NCI-H526 (cell line): ENCODE data around the gene CPEB4.
A peak's percentile ranks its signal among the peaks of the same experiment; 100 is the strongest.

Experiments used
- DNase-seq, 2 experiments: peaks; one replicate each; lab custom pipeline; 2025; lab: John Stamatoyannopoulos, UW

The CPEB4 gene

GRCh38 chr5:173973616-173973969, 85.4 kb downstream of the CPEB4 start:
- peak; percentile 15 to 54 for DNase-seq

- DNase-seq = no peak
Observed at GRCh38 chr5:173974688-173975239, 86.6 kb downstream of the CPEB4 start.

DNA sequence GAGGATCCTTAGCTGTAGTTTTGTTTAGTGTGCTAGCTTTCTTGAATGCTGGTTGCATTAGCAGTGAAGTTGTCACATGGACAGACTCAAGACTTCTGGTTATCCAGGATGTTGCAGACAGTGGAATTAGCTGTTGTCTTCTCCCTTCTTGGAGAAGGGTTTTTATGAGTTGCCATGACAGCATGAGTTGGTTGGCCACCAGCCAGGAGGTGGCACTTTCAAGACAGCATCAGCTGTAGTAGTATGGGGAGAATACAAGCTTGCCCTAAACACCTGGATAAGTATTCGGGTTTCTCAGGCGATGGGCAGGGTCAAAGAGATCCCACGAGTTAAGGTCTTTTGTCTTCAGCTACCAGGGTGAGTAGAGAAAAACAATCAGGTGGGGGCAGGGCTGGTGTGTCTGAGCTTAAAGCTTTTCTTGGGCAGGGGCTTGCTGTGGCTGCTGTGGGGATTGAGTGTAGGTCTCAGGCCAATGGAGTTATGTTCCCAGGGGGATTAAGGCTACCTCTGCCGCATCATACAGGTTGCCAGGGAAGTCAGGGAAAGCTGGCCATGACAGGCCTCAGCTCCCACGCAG, 93.1 kb downstream of the CPEB4 start:
- DNase-seq = no peak

DNA sequence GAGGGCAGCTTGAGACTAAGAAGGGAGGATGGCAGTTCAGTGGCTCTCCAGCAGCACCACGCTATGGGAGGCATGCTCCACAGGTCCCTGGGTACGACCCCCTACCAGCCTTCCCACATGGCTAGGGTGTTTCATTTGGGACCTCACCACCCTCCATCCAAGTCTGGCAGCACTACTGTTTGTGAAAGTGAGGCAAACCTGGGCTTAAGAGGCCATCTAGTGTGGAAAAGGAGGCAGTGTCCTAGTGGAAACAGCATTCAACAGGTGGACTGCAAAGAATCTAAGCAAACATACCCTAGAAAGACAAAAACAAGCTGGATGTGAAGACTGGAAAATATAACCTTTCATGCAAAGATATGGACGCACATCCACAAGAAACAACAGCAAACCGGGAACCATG, 96.1 kb downstream of the CPEB4 start:
- peak in 1 of 2 experiments; percentile 49 for DNase-seq

DNA sequence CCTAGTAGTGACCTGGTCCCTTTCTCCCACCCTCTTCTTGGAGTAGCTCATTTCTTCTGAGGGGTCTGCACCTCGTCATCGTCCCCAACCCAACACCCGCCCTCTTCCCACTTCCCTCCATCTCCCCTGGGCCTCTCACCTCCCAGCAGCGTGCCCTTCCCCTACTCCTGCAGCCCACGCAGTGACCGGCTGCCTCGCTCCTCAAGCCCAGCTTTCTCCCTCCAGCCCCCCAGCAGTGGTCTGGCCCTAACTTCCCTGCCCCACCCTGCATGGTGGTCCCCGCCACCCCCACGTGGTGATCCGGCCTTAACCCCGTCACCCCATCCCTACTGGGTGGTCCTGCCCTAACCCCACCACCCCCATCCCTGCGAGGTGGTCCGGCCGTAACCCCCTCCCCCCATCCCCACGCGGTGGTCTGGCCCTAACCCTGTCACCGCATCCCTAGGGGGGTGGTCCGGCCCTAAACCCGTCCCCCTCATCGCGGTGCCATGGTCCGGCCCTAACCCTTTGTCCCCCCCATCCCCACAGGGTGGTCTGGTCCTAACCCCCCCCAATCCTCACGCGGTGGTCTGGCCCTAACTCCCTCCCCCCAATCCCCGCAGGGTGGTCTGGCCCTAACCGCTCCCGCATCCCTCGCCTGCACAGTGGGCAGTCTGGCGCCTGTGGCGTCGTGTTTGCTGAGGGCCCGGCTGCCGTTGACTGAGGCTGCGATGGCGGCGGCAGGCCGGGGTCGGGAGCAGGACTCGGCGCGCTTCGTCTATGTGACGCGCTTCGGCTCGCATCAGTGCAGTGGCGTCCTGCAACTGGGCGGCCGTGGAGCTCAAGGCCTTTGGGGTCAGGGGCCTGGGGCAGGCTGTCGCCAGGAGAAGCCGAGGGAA, 100.6 kb downstream of the CPEB4 start, which contains the start of gene C5orf47:
Gene C5orf47, plus strand, starts transcription at position 617 of the 878 bp plus-strand sequence. Its CDS starts 94 bp downstream, at position 711.
- no peak for DNase-seq

DNA sequence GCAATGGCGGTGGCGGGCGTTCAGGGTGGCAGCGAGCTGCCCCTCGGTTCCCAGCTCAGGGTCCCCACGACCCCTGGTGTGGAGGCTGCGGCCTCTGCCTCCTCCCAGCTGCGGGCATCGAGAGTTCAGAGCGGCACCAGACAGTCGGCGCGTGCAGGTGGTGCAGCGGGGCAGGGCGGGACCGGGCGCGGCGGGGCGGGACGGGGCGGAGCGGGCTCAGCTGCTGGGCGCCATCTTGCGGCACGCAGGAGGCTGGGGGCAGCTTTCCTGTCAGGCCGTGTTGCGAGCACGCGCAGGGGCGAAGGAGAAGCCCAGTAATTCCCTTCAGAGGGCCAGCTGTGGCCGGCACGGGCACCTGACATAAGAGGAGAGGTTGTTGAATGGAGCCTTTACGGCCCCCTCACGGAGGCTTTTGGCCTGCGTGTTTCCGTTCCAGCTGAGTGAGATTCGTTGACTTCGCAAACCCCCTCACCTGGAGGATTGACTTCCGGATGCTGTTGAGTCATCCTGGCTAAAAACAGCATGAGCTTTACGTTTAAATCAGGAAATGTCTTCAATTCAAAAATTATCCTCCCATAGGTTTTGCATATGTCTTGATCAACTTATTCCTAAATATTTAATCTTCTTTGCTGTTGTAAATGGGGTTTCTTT, 101.4 kb downstream of the CPEB4 start:
- DNase-seq = no peak

DNA sequence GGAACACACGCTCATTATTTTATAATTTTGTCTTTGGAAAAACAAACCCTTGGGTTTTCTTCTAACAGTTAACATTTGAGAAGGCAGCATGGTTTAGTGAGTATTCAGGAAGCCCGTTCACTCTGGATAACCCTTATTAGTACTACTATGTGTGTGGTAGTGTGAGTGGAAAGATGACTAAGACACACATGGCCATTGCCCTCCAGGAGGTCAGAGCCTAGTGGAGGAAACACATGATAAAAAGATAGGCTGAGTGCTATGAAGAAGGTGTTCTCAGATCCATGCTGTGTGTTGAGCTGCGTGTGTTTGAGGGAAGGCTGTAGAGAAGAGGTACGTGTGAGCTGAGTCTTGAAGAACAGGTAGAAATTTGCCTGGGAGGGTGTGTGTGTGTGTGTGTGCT, 109.2 kb downstream of the CPEB4 start:
- DNase-seq = no peak

GRCh38 chr5:173998531-173998930, 110.4 kb downstream of the CPEB4 start:
- no peak for DNase-seq

- DNase-seq = no peak
Observed at GRCh38 chr5:174000076-174000475, 111.9 kb downstream of the CPEB4 start.

DNA sequence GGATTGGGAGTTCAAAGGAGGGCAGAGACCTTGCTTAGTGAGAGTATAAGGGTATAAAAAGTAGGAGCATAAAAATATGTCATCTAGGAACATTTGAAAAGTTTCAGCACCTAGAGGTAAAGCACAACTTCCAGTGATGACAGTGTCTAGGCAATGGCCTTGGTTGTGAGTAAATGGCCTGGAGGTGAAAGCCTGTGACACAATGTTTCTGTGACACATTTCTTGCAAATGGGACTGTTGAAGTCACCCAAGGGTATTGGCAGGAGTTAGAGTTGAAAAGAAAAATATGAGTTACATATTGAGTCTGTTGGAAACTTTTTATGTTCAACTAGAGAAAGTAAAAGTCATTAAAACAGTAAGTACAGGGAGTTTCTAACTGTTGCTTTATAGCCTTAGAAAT, 115.6 kb downstream of the CPEB4 start:
- DNase-seq = no peak

DNA sequence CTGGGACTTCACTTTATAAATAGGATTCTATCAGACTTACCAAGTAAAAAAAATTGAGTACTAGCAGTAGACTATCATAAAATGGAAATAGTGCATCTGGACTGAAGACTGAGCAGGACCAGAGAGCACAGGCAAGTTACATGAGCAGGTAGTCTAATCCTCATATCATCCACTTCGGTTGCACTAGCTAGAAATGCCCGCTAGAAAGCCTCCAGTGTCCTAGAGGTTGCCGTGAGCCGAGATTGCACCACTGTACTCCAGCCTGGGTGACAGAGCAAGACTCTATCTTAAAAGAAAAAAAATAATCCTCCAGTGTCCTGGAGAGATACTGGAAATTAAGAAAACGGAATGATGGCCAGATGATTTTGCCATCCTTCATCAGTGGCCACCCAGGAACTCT, 120.8 kb downstream of the CPEB4 start:
- no peak for DNase-seq

DNA sequence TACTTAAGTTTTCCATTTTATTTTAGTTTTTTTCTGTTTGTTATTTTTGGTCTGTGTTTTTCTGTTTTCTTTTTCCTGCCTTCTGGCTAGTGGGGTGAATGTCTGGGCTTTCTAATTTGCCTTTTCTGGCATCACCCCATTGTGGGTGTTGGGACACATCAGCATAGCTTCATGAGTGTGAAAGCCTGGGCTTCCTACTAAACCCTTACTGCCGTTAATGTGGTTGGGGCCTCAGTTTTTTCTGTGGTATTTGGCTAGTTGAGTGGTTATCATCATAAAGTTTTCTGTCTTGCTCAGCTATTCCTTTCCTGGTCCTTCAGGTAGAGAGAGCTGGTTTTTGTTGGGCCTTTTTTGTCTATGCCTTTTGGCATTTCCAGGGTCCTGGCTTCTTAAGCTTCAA, 122.2 kb downstream of the CPEB4 start:
- no peak for DNase-seq

DNA sequence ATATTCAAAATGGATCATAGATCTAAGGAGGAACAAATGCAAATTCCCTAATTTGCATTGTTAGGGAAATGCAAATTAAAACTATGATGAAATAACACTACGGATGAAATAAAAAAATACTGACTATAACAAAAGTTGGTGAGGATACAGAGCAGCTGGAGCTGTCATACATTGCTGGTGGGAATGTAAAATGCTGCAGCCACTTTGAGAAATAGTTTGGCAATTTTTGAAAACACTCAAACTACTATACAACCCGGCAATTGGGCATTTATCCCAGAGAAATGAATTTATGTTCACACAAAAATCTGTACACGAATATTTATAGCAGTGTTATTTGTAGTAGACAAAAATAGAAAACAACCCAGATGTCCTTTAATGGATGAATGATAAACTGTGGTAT, 123.3 kb downstream of the CPEB4 start:
- peak; percentile 15 to 33 for DNase-seq
